ENCODE data around the gene CBX8. TPM values are rescaled to one million over a fixed set of nuclear protein-coding genes. Genes with fewer than 3 reads are reported as not detected.

The CBX8 gene
- polyA plus RNA-seq, 1 experiment: 0.32 TPM

DNA sequence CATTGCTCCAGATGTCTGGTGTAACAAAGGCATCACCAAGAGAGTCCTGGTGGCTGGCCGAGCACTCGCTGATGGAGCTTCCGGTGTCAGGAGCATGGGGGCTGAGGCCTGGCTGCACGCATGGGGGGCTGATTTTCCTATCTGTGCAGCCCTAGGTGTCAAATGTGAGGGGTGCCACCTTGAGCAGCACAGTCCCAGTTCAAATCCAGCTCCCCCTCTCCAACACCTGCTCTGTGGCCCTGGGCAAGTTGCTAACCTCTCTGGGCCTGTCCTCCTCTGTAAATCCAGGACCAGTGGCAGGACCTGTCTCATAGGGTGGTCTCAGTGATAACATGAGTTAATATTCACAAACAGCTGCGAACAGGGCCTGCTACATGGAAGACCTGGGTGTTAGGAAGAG lies 53.3 kb downstream of the CBX8 start:
- DNase-seq (ENCODE audit: low read depth): no peak
- Histone ChIP-seq H3K36me3 (ENCODE audit: control insufficient read depth, insufficient read depth, low read length) (no peaks in the 10 kb centered on the region), H3K27me3 (ENCODE audit: control insufficient read depth, insufficient read depth, low read length) (peaks cover 51% of the 10 kb centered on the region), H3K4me3 (ENCODE audit: low read depth, low read length) (no peak overlapping the region)
- CTCF ChIA-PET: interaction anchor here (0.7 to 1.8 kb wide), 6 partner anchors 14 to 655 kb away, joined by 3 to 5 read pairs (median 3); partner anchors contain the start of gene CBX4
- TF ChIP-seq, protein P1, sequence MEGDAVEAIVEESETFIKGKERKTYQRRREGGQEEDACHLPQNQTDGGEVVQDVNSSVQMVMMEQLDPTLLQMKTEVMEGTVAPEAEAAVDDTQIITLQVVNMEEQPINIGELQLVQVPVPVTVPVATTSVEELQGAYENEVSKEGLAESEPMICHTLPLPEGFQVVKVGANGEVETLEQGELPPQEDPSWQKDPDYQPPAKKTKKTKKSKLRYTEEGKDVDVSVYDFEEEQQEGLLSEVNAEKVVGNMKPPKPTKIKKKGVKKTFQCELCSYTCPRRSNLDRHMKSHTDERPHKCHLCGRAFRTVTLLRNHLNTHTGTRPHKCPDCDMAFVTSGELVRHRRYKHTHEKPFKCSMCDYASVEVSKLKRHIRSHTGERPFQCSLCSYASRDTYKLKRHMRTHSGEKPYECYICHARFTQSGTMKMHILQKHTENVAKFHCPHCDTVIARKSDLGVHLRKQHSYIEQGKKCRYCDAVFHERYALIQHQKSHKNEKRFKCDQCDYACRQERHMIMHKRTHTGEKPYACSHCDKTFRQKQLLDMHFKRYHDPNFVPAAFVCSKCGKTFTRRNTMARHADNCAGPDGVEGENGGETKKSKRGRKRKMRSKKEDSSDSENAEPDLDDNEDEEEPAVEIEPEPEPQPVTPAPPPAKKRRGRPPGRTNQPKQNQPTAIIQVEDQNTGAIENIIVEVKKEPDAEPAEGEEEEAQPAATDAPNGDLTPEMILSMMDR (IDR thresholded peaks at IDR 0.05; ENCODE audit: insufficient read depth, low read depth, low read length): no peak
- POLR2A ChIA-PET: no interaction called here

DNA sequence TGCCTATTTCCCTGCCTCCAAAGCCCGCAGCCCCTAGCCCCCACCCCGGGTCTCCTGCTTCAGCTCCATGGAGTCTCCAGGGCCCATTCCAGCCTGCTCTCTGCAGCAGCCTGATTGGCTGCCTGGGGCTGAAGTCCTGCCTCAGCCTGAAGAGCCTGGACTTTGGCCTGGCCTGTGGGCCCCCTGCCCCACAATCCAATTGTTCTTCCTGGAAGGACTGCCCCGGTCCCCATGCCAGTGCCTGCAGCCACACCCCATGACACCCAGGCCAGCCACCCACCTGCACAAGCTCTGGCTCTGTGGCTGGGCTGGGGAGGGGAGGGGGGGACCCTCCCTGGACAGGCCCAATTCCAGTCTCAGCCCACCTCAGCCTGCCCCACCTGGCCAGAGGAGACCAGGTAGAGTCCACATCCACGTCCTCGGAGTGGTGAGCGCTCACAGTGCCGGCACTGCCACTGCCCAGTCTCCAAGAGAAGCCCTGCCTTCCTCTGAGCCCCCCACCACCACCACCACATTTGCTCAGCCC lies 53.9 kb downstream of the CBX8 start:
- H3K36me3 ChIP-seq (ENCODE audit: control insufficient read depth, insufficient read depth, low read length): no peaks in the 10 kb centered on the region
- no peak for DNase-seq (ENCODE audit: low read depth)
- CTCF ChIA-PET: interaction anchor here (1.0 to 1.4 kb wide), 5 partner anchors 36 to 266 kb away, joined by 3 read pairs; partner anchors contain the start of gene CBX4
- H3K27me3 ChIP-seq (ENCODE audit: control insufficient read depth, insufficient read depth, low read length): peaks cover 47% of the 10 kb centered on the region
- TF ChIP-seq, protein P1 (IDR thresholded peaks at IDR 0.05; ENCODE audit: insufficient read depth, low read depth, low read length): no peak
- no peak overlapping the region for H3K4me3 ChIP-seq (ENCODE audit: low read depth, low read length)
- POLR2A ChIA-PET: no interaction called here

DNA sequence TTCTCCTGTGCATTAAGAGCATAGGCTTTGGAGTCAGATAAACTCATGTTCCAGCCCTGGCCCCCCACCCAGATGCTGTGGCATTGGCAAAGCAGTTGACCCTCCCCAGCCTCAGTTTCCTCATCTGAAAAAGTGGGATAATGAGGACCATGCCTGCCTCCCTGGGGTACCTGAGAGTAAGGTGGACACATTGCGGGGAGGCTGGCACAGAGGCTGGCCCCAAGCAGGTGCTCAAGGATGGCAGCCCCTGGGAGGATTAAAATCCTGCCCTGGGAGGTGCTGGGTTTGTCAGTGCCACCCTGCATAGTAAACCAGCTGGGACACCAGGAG lies 54.3 kb downstream of the CBX8 start:
- CTCF ChIA-PET: interaction anchor here (0.6 to 3.4 kb wide), 22 partner anchors 10 to 266 kb away, joined by 3 to 24 read pairs (median 6); no protein-coding TSS in a partner anchor
- POLR2A ChIA-PET: no interaction called here
- TF ChIP-seq, protein P1 (IDR thresholded peaks at IDR 0.05; ENCODE audit: insufficient read depth, low read depth, low read length): no peak
- no peak overlapping the region for H3K4me3 ChIP-seq (ENCODE audit: low read depth, low read length)
- H3K27me3 ChIP-seq (ENCODE audit: control insufficient read depth, insufficient read depth, low read length): peaks cover 43% of the 10 kb centered on the region
- DNase-seq (ENCODE audit: low read depth): no peak
- H3K36me3 ChIP-seq (ENCODE audit: control insufficient read depth, insufficient read depth, low read length): no peaks in the 10 kb centered on the region

Other genes with a start within 250 kb of the CBX8 start
- gene RBFOX3, start 186.0 kb downstream of the CBX8 start, polyA plus RNA-seq (2011; rRNA removed): 0.06 TPM in 1 of 2 replicates, not detected in the other
- not detected in 2 replicates for gene ENPP7, start 66.1 kb downstream of the CBX8 start, polyA plus RNA-seq (2011; rRNA removed)
- 0.74 and 1.5 TPM in 2 replicates for gene CBX2, start 18.9 kb downstream of the CBX8 start, polyA plus RNA-seq (2011; rRNA removed)
- 8.0 and 10.4 TPM in 2 replicates for gene CBX4, start 42.4 kb upstream of the CBX8 start, polyA plus RNA-seq (2011; rRNA removed)
- gene TBC1D16, start 238.8 kb upstream of the CBX8 start, polyA plus RNA-seq (2011; rRNA removed): 8.4 and 9.0 TPM in 2 replicates
- gene CCDC40, start 239.6 kb upstream of the CBX8 start, polyA plus RNA-seq (2011; rRNA removed): 2.3 and 3.1 TPM in 2 replicates